ENCODE measurements around the gene TNRC18. TPM values are rescaled to one million over a fixed set of nuclear protein-coding genes. Genes with fewer than 3 reads are reported as not detected.

Gene TNRC18
- total RNA-seq, 1 donor from 2014 or later, result 118 TPM

- ATAC-seq, result no peak
- no peak overlapping the region for H3K27ac ChIP-seq
- H3K36me3 ChIP-seq, result peaks cover 34% of the 10 kb centered on the region
- intact Hi-C loops (cut with DNase I), result no loop called here
- H3K27me3 ChIP-seq, result no peaks in the 10 kb centered on the region
- peaks cover 42% of the 10 kb centered on the region for H3K4me1 ChIP-seq
- H3K4me3 ChIP-seq, result no peak overlapping the region
- no peaks in the 10 kb centered on the region for H3K9me3 ChIP-seq
- no peak for TF ChIP-seq CTCF (IDR thresholded peaks at IDR 0.05)
- DNase-seq, result no peak
Observed at GRCh38 chr7:5382281-5382892, 41.2 kb downstream of the TNRC18 start.

GRCh38 chr7:5381071-5381772 is 42.4 kb downstream of the TNRC18 start:
- peaks cover 34% of the 10 kb centered on the region for H3K36me3 ChIP-seq
- H3K27me3 ChIP-seq, result no peaks in the 10 kb centered on the region
- H3K4me3 ChIP-seq, result no peak overlapping the region
- peaks cover 42% of the 10 kb centered on the region for H3K4me1 ChIP-seq
- no peak overlapping the region for H3K27ac ChIP-seq
- no peak for ATAC-seq
- no peak for DNase-seq
- intact Hi-C loops (cut with DNase I), result no loop called here
- no peaks in the 10 kb centered on the region for H3K9me3 ChIP-seq
- TF ChIP-seq CTCF (IDR thresholded peaks at IDR 0.05), result no peak

- H3K4me3 ChIP-seq, result no peak overlapping the region
- peaks cover 34% of the 10 kb centered on the region for H3K36me3 ChIP-seq
- ATAC-seq, result no peak
- H3K4me1 ChIP-seq, result peaks cover 42% of the 10 kb centered on the region
- H3K27me3 ChIP-seq, result no peaks in the 10 kb centered on the region
- H3K27ac ChIP-seq, result no peak overlapping the region
- no peak for TF ChIP-seq CTCF (IDR thresholded peaks at IDR 0.05)
- DNase-seq, result no peak
- intact Hi-C loops (cut with DNase I), result no loop called here
- no peaks in the 10 kb centered on the region for H3K9me3 ChIP-seq
Observed at GRCh38 chr7:5380350-5381070, 43.1 kb downstream of the TNRC18 start.

GRCh38 chr7:5379546-5379945 is 44.1 kb downstream of the TNRC18 start:
- intact Hi-C loops (cut with DNase I), result no loop called here

GRCh38 chr7:5377816-5378215 is 45.8 kb downstream of the TNRC18 start:
- Histone ChIP-seq H3K4me1 (peaks cover 26% of the 10 kb centered on the region), H3K4me3 (no peak overlapping the region), H3K27ac (no peak overlapping the region), H3K27me3 (no peaks in the 10 kb centered on the region), H3K36me3 (peaks cover 49% of the 10 kb centered on the region), H3K9me3 (no peaks in the 10 kb centered on the region)
- intact Hi-C loops (cut with DNase I), result no loop called here
- no peak for DNase-seq
- no peak for TF ChIP-seq CTCF (IDR thresholded peaks at IDR 0.05)
- ATAC-seq, result no peak

More at GRCh38 chr7:5379546-5379945, 44.1 kb downstream of the TNRC18 start:
- Histone ChIP-seq H3K27me3 (no peaks in the 10 kb centered on the region), H3K4me3 (no peak overlapping the region), H3K4me1 (peaks cover 39% of the 10 kb centered on the region), H3K9me3 (no peaks in the 10 kb centered on the region), H3K27ac (no peak overlapping the region), H3K36me3 (peaks cover 38% of the 10 kb centered on the region)
- no peak for DNase-seq
- no peak for TF ChIP-seq CTCF (IDR thresholded peaks at IDR 0.05)
- ATAC-seq, result no peak

Measured in upper lobe of right lung (tissue), 1 donor.